Measurements from ENCODE around the gene TRMT6. TPM values are rescaled to one million over a fixed set of nuclear protein-coding genes. Genes with fewer than 3 reads are reported as not detected.

The TRMT6 gene
- total and polyA plus RNA-seq, 3 experiments from 2014 or later = 14.6 to 38.5 (median 35.8) TPM

DNA sequence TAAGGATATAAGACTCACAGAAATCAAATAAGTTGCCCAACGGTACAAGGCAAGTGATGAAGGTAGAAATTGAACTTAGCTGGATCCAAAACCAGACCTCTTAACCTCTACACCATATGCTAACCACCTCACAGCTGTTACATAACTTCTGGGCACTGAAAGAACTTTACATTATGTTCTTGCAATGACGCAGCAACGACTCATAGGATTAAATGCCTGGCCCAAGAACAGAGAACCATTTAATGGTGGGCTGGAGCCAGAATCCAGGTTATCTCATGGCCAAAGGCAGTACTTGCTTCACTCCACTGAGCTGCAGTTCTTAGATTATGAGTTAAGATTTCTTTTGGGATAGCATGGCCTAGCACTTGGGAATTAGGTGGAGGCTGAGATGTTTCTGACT lies 4.4 kb downstream of the TRMT6 start:
- Histone ChIP-seq H3K36me3 (ENCODE audit: insufficient read depth, low read length) (peaks cover 36% of the 10 kb centered on the region), H3K9me3 (ENCODE audit: low read length) (no peaks in the 10 kb centered on the region), H3K27me3 (ENCODE audit: insufficient read depth, low read length, poor library complexity, severe bottlenecking) (no peaks in the 10 kb centered on the region), H3K27ac (ENCODE audit: low read depth, low read length) (no peak overlapping the region), H3K4me3 (ENCODE audit: low read length) (no peak overlapping the region), H3K4me1 (ENCODE audit: insufficient read depth, low read length) (peaks cover 21% of the 10 kb centered on the region)
- Mint-ChIP-seq H3K36me3 (peaks cover 0 to 79% (median 32%) of the 10 kb centered on the region in 3 donors), H3K4me1 (peaks cover 39 to 53% (median 48%) of the 10 kb centered on the region in 3 donors), H3K27ac (peak overlapping the region in 1 of 8 donors; percentile 59), H3K9me3 (peaks cover 0 to 2% (median 0%) of the 10 kb centered on the region in 5 donors), H3K4me3 (no peak overlapping the region), H3K27me3 (peaks cover 0 to 5% of the 10 kb centered on the region in 2 donors)
- ChIA-PET CTCF (no interaction called here), POLR2A (no interaction called here)
- DNase-seq = no peak

DNA sequence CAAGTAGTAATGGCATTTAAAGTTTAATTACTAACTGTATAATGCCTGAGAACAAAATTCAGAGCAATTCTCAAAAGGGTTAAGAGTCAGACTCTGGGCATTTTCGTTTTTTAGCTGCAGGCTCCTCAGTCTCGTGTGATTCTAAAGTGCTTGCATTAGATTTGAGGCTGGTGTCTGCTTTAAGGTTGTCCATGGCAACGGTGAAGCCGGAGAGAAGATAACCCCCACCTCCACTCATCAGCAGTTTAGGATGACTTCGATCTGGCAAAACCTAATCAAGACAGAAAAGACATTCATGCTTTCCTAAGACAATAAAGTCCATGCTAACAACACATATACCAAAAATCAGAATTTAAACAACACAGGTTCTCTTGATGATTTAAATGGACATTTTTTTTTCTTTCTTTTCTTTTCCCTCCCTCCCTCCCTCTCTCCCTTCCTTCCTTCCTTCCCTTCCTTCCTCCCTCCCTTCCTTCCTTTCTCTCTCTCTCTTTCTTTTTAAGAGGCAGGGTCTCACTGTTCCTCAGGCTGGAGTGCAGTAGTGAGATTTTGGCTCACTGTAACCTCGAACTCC lies 11.8 kb downstream of the TRMT6 start:
- POLR2A ChIA-PET = no interaction called here
- H3K36me3 Mint-ChIP-seq = peaks cover 0 to 59% (median 15%) of the 10 kb centered on the region in 3 donors
- H3K9me3 Mint-ChIP-seq = no peaks in the 10 kb centered on the region
- Histone ChIP-seq H3K4me3 (ENCODE audit: low read length) (no peak overlapping the region), H3K4me1 (ENCODE audit: insufficient read depth, low read length) (no peaks in the 10 kb centered on the region), H3K27ac (ENCODE audit: low read depth, low read length) (no peak overlapping the region), H3K27me3 (ENCODE audit: insufficient read depth, low read length, poor library complexity, severe bottlenecking) (no peaks in the 10 kb centered on the region), H3K36me3 (ENCODE audit: insufficient read depth, low read length) (peaks cover 28% of the 10 kb centered on the region), H3K9me3 (ENCODE audit: low read length) (no peaks in the 10 kb centered on the region)
- CTCF ChIA-PET = no interaction called here
- H3K27ac Mint-ChIP-seq = peak overlapping the region in 1 of 8 donors; percentile 47
- H3K4me3 Mint-ChIP-seq = no peak overlapping the region
- H3K4me1 Mint-ChIP-seq = no peaks in the 10 kb centered on the region
- no peaks in the 10 kb centered on the region for H3K27me3 Mint-ChIP-seq
- no peak for DNase-seq

DNA sequence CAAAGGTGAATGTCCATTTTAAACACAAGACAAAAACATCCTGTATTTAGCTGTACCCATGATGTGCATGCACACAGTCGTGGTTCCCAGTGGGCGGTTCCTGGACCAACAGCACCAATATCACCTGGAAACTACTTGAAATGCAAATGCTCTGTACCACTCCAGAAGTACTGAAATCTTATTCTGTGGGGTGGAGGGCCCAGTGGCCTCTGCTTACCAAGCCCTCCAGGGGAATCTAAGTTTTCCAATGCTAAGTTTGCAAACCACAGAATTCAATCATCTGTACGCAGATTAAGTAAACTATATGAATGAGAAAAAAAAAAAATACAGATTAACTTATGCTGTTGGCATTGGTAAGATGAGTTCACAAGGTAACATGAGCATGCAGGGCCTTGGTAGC lies 14.1 kb downstream of the TRMT6 start:
- Histone ChIP-seq H3K9me3 (ENCODE audit: low read length) (no peaks in the 10 kb centered on the region), H3K4me3 (ENCODE audit: low read length) (no peak overlapping the region), H3K36me3 (ENCODE audit: insufficient read depth, low read length) (peaks cover 8% of the 10 kb centered on the region), H3K27me3 (ENCODE audit: insufficient read depth, low read length, poor library complexity, severe bottlenecking) (no peaks in the 10 kb centered on the region), H3K4me1 (ENCODE audit: insufficient read depth, low read length) (no peaks in the 10 kb centered on the region), H3K27ac (ENCODE audit: low read depth, low read length) (no peak overlapping the region)
- ChIA-PET CTCF (no interaction called here), POLR2A (no interaction called here)
- Mint-ChIP-seq H3K27ac (peak overlapping the region in 1 of 8 donors; percentile 9), H3K27me3 (no peaks in the 10 kb centered on the region), H3K4me1 (no peaks in the 10 kb centered on the region), H3K36me3 (peaks cover 0 to 36% (median 4%) of the 10 kb centered on the region in 3 donors), H3K9me3 (no peaks in the 10 kb centered on the region), H3K4me3 (no peak overlapping the region)
- no peak for DNase-seq

DNA sequence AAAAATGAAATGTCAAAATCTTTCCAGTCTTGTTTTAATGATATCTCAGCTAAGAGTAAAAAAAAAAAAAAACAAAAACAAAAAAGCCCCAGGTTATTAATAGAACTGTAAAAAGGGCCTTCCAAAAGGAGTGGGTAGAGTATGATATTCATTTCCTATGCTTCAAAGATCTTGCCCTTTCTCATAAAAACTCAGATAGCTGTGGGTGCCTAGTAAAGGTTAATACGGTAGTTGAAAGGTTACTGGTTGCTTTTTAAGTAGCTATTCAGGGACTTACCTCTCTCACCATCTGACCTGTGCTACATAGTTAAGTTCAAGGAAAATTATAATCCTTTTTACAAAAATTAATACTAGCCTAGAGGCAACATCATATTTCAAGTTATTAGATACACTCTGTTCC lies 14.9 kb downstream of the TRMT6 start:
- no peaks in the 10 kb centered on the region for H3K9me3 Mint-ChIP-seq
- Histone ChIP-seq H3K27ac (ENCODE audit: low read depth, low read length) (no peak overlapping the region), H3K4me3 (ENCODE audit: low read length) (no peak overlapping the region), H3K36me3 (ENCODE audit: insufficient read depth, low read length) (peaks cover 8% of the 10 kb centered on the region), H3K27me3 (ENCODE audit: insufficient read depth, low read length, poor library complexity, severe bottlenecking) (no peaks in the 10 kb centered on the region), H3K4me1 (ENCODE audit: insufficient read depth, low read length) (no peaks in the 10 kb centered on the region), H3K9me3 (ENCODE audit: low read length) (no peaks in the 10 kb centered on the region)
- H3K27ac Mint-ChIP-seq = peak overlapping the region in 1 of 8 donors; percentile 23
- ChIA-PET POLR2A (no interaction called here), CTCF (no interaction called here)
- no peak for DNase-seq
- peaks cover 0 to 28% (median 4%) of the 10 kb centered on the region in 3 donors for H3K36me3 Mint-ChIP-seq
- no peaks in the 10 kb centered on the region for H3K27me3 Mint-ChIP-seq
- H3K4me3 Mint-ChIP-seq = no peak overlapping the region
- no peaks in the 10 kb centered on the region for H3K4me1 Mint-ChIP-seq

DNA sequence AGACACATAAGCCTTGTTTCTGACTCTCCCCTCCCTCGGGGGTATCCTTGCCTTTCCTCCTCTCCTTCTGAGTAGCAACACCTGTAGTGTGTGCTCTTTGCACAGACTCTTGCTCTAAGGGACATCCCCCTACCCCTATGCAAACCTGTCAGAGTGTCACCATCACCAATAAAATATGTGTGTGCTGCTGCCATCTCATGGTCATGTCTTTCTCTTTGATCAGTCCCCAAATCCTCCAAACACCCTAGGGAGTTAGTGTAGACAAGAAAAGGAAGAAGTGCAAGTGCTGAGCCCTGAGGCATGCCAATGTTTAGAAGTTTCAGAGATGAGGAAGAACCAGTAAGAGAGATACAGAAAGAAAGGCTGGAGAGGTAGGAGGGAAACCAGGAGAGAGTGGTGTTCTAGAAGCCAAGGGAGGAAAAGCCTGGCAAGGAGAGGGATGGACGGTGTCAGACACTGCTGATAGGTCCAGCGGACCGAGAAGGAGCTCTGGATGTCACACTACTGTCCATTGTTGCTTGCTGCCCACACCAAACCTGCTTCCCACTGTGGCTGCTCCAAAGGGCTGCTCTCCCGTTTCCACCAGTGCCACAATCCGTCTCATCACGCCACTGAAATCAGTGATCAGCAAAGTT lies 16.4 kb downstream of the TRMT6 start:
- no peaks in the 10 kb centered on the region for H3K9me3 ChIP-seq (ENCODE audit: low read length)
- H3K4me3 ChIP-seq (ENCODE audit: low read length) = no peak overlapping the region
- H3K27me3 Mint-ChIP-seq = peaks cover 2 to 6% of the 10 kb centered on the region in 2 donors
- H3K27ac Mint-ChIP-seq = peak overlapping the region in 2 of 8 donors; percentile 12 to 18
- no peaks in the 10 kb centered on the region for H3K4me1 ChIP-seq (ENCODE audit: insufficient read depth, low read length)
- H3K27me3 ChIP-seq (ENCODE audit: insufficient read depth, low read length, poor library complexity, severe bottlenecking) = no peaks in the 10 kb centered on the region
- H3K4me3 Mint-ChIP-seq = no peak overlapping the region
- ChIA-PET POLR2A (no interaction called here), CTCF (no interaction called here)
- peaks cover 0 to 16% (median 2%) of the 10 kb centered on the region in 3 donors for H3K36me3 Mint-ChIP-seq
- H3K9me3 Mint-ChIP-seq = no peaks in the 10 kb centered on the region
- H3K4me1 Mint-ChIP-seq = no peaks in the 10 kb centered on the region
- H3K36me3 ChIP-seq (ENCODE audit: insufficient read depth, low read length) = no peaks in the 10 kb centered on the region
- no peak for DNase-seq
- H3K27ac ChIP-seq (ENCODE audit: low read depth, low read length) = no peak overlapping the region

DNA sequence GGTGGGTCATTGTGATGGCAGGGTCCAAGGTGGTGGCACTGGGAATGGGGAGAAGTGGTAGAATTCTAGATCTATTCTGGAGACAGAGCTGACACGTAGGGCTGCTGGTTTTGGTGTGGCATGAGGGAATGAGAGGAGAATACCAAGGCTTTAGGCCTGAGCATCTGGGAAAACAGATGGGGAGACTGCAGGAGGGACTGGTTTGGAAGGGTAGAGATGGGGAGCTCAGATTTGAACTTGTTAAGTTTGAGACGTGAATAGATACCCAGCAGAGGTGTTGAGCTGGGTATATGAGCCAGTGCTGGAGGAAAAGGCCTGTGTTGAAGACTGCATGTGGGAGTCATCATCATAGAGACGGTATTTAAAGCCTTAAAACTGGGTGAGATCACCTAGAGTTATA lies 17.5 kb downstream of the TRMT6 start:
- Histone ChIP-seq H3K4me3 (ENCODE audit: low read length) (no peak overlapping the region), H3K36me3 (ENCODE audit: insufficient read depth, low read length) (no peaks in the 10 kb centered on the region), H3K9me3 (ENCODE audit: low read length) (no peaks in the 10 kb centered on the region), H3K4me1 (ENCODE audit: insufficient read depth, low read length) (no peaks in the 10 kb centered on the region), H3K27ac (ENCODE audit: low read depth, low read length) (no peak overlapping the region), H3K27me3 (ENCODE audit: insufficient read depth, low read length, poor library complexity, severe bottlenecking) (no peaks in the 10 kb centered on the region)
- no peak for DNase-seq
- POLR2A ChIA-PET = no interaction called here
- Mint-ChIP-seq H3K4me1 (no peaks in the 10 kb centered on the region), H3K4me3 (no peak overlapping the region), H3K27ac (peak overlapping the region in 2 of 8 donors; percentile 4 to 20), H3K9me3 (no peaks in the 10 kb centered on the region), H3K27me3 (peaks cover 2 to 12% of the 10 kb centered on the region in 2 donors), H3K36me3 (peaks cover 0 to 5% (median 0%) of the 10 kb centered on the region in 3 donors)
- CTCF ChIA-PET = no interaction called here

DNA sequence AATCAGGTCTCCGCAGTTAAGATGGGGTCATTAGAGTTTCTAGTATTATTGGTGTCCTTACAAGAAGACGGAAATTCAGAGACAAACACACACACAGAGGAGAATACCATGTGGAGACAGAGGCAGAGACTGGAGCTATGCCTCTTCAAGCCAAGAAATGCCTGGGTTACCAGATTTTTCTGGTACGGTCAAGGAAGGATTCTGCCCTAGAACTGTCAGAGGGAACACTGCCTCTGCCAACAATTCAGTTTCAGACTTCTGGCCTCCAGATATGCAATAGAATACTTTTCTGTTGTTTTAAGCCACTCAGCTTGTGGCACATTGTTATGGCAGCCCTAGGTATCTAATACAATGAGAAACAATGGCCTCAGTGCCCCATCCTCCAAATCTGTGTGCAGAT lies 18.9 kb downstream of the TRMT6 start:
- Histone ChIP-seq H3K9me3 (ENCODE audit: low read length) (no peaks in the 10 kb centered on the region), H3K36me3 (ENCODE audit: insufficient read depth, low read length) (no peaks in the 10 kb centered on the region), H3K27me3 (ENCODE audit: insufficient read depth, low read length, poor library complexity, severe bottlenecking) (no peaks in the 10 kb centered on the region), H3K4me1 (ENCODE audit: insufficient read depth, low read length) (no peaks in the 10 kb centered on the region), H3K27ac (ENCODE audit: low read depth, low read length) (no peak overlapping the region), H3K4me3 (ENCODE audit: low read length) (no peak overlapping the region)
- Mint-ChIP-seq H3K27ac (no peak overlapping the region), H3K36me3 (no peaks in the 10 kb centered on the region), H3K4me1 (no peaks in the 10 kb centered on the region), H3K9me3 (no peaks in the 10 kb centered on the region), H3K27me3 (peaks cover 2 to 21% of the 10 kb centered on the region in 2 donors), H3K4me3 (no peak overlapping the region)
- no peak for DNase-seq
- CTCF ChIA-PET = no interaction called here
- POLR2A ChIA-PET = no interaction called here

DNA sequence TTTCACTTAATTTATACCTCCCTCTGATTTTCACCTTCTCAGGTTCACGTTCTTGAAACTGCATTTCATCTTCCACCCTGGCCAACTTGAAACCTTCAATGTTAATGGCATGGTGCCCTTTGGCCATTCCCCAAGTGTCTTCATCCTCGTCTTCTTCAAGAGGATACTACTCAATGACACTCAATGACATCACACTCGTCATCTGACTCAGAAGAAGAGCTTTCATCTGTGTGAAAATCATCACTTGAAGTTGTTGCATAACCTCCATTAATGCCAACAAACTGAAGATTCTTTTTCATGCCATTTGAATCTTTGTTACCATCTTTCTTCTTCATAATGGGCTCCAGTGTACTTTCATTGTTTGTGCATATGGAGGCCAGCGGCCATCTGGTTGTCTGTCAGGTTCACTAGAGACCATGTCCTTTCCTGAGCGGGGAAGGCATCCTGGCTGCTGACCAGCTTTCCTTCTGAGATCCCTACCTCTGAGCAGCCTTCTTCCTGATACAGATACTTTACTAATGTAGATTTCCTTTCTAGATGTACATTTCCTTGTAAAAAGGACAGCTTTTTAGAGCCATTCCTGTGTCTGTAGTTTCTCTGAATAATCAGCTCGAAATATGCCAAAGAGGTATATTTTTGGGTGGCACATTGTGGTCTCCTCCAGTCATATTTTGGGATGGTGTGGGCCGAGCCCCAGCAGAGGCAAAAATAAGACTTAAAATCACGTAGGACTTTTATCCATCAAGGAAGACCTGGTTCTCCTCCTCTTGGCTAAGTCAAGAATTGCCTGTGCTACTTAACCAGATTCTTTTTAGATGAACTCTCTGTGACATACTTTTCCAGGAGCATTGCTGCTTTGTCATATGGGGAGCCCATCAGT lies 21.3 kb downstream of the TRMT6 start:
- Histone ChIP-seq H3K36me3 (ENCODE audit: insufficient read depth, low read length) (no peaks in the 10 kb centered on the region), H3K9me3 (ENCODE audit: low read length) (no peaks in the 10 kb centered on the region), H3K27me3 (ENCODE audit: insufficient read depth, low read length, poor library complexity, severe bottlenecking) (no peaks in the 10 kb centered on the region), H3K4me1 (ENCODE audit: insufficient read depth, low read length) (no peaks in the 10 kb centered on the region), H3K4me3 (ENCODE audit: low read length) (no peak overlapping the region), H3K27ac (ENCODE audit: low read depth, low read length) (no peak overlapping the region)
- Mint-ChIP-seq H3K36me3 (no peaks in the 10 kb centered on the region), H3K27me3 (peaks cover 2 to 27% of the 10 kb centered on the region in 2 donors), H3K4me3 (no peak overlapping the region), H3K9me3 (no peaks in the 10 kb centered on the region), H3K4me1 (no peaks in the 10 kb centered on the region), H3K27ac (no peak overlapping the region)
- POLR2A ChIA-PET = no interaction called here
- DNase-seq = no peak
- CTCF ChIA-PET = interaction anchor here (0.9 to 1.0 kb wide), 2 partner anchors 10 to 398 kb away, joined by 3 read pairs; no protein-coding TSS in a partner anchor

Data from CD8-positive, alpha-beta memory T cell (primary cell).